AG10803 (cell line): Measurements from ENCODE around the gene MFSD2B.

ENCODE experiments used
- DNase-seq: peaks from one replicate; pipeline ENCODE4 v3.0.0; 2010; ENCODE audit warnings: low read depth
- H3K4me3 ChIP-seq: 2 replicates; pipeline ENCODE4 v1.5.1; 2011; ENCODE audit warnings: mild to moderate bottlenecking, low read length, control low read depth
- CTCF ChIP-seq: conservative IDR thresholded peaks from 2 replicates; pipeline ENCODE4 v1.5.1; 2011; ENCODE audit warnings: mild to moderate bottlenecking, low read length, control low read depth, inconsistent platforms

MFSD2B gene

GRCh38 chr2:24046930-24047702 lies 37.2 kb downstream of the MFSD2B start, which contains the start of gene WDCP:
WDCP (minus strand) TSS chr2:24047391; CDS start chr2:24039494, 7,897 bp downstream.
- H3K4me3 ChIP-seq = peak within 1 kb of the TSS; percentile 82
- no peak for TF ChIP-seq CTCF
- peak; percentile 98 for DNase-seq

GRCh38 chr2:24047703-24048033 lies 37.8 kb downstream of the MFSD2B start:
- no peak for TF ChIP-seq CTCF
- DNase-seq = no peak
- H3K4me3 ChIP-seq = 0 out of 2 replicates have a peak overlapping the region, but pooled peaks have one; percentile 1

- peak overlapping the region; percentile 64 for H3K4me3 ChIP-seq
- TF ChIP-seq CTCF = no peak
- no peak for DNase-seq
Observed at GRCh38 chr2:24048769-24049484, 39.0 kb downstream of the MFSD2B start.

GRCh38 chr2:24049485-24050021 lies 39.7 kb downstream of the MFSD2B start, which contains the start of gene FKBP1B:
FKBP1B (plus strand) TSS chr2:24049741; CDS start chr2:24049850, 109 bp downstream.
- no peak for TF ChIP-seq CTCF
- peak; percentile 18 for DNase-seq
- peak within 1 kb of the TSS; percentile 64 for H3K4me3 ChIP-seq

GRCh38 chr2:24050041-24050979 lies 40.4 kb downstream of the MFSD2B start:
- peak overlapping the region; percentile 64 for H3K4me3 ChIP-seq
- DNase-seq = peak; percentile 3
- no peak for TF ChIP-seq CTCF

- no peak for TF ChIP-seq CTCF
- H3K4me3 ChIP-seq = no peak overlapping the region
Observed at GRCh38 chr2:24051833-24052232, 41.9 kb downstream of the MFSD2B start.

More at GRCh38 chr2:24051833-24052232, 41.9 kb downstream of the MFSD2B start:
- no peak for DNase-seq
